H1 (cell line): ENCODE data around the gene KLHDC4. TPM values are rescaled to one million over a fixed set of nuclear protein-coding genes. Genes with fewer than 3 reads are reported as not detected.

Source experiments
- CTCF ChIA-PET: fragments of 300-600 bp; sonication (Branson Sonifier 250); formaldehyde crosslinking; loops from one replicate; lab custom pipeline; 2021; ENCODE audit not compliant: partially characterized antibody; lab: Charles Lee
- POLR2A ChIA-PET: fragments of 300-600 bp; sonication (Branson Sonifier 250); formaldehyde crosslinking; loops from one replicate; lab custom pipeline; 2021; ENCODE audit warnings: inconsistent platforms; ENCODE audit not compliant: partially characterized antibody; lab: Charles Lee
- DNase-seq, 2 experiments: peaks; one replicate each; pipeline versions ENCODE4 v3.0.0 to v3.0.0-alpha.2; 2010 to 2022; ENCODE audit warnings: low spot score in 2 of 2, low read depth in 1 of 2, mixed read lengths in 1 of 2
- FAIRE-seq: peaks from 2 replicates; lab custom pipeline; 2011; peaks lifted over from hg19 to GRCh38; lab: Jason Lieb, UNC
- H2AFZ ChIP-seq: 2 replicates; pipeline ENCODE4 v1.8.1; 2012; ENCODE audit warnings: low read length, inconsistent platforms
- H2AK5ac ChIP-seq: 2 replicates; pipeline ENCODE4 v1.6.1; 2013; ENCODE audit warnings: low read depth, low read length
- H2BK120ac ChIP-seq: replicated peaks from 2 replicates; pipeline ENCODE3; 2013; ENCODE audit warnings: low read depth, low read length, inconsistent platforms
- H2BK12ac ChIP-seq: 2 replicates; pipeline ENCODE4 v1.6.1; 2013; ENCODE audit warnings: low read depth, low read length
- H2BK15ac ChIP-seq: 2 replicates; pipeline ENCODE4 v1.6.1; 2013; ENCODE audit warnings: low read length
- H2BK20ac ChIP-seq: 2 replicates; pipeline ENCODE4 v1.6.1; 2013; ENCODE audit warnings: low read length
- H2BK5ac ChIP-seq: 2 replicates; pipeline ENCODE4 v1.6.1; 2013; ENCODE audit warnings: low read depth, low read length
- H3K14ac ChIP-seq: 2 replicates; pipeline ENCODE4 v1.6.1; 2013; ENCODE audit warnings: inconsistent platforms; ENCODE audit not compliant: insufficient read length
- H3K18ac ChIP-seq: 2 replicates; pipeline ENCODE4 v1.6.1; 2013; ENCODE audit warnings: low read length; ENCODE audit errors: extremely low read depth
- H3K23ac ChIP-seq: 2 replicates; pipeline ENCODE4 v1.6.1; 2013; ENCODE audit warnings: inconsistent platforms; ENCODE audit not compliant: insufficient read length
- H3K23me2 ChIP-seq: 2 replicates; pipeline ENCODE4 v1.6.1; 2013; ENCODE audit warnings: low read depth, low read length
- H3K27ac ChIP-seq: 2 replicates; pipeline ENCODE4 v1.6.1; 2011; ENCODE audit warnings: low read depth, low read length, inconsistent platforms
- H3K27me3 ChIP-seq, 4 experiments: replicated peaks in 1 of 4; 1 replicate in 1 of 4; 2 replicates in 3 of 4; pipeline versions ENCODE4 v1.6.1 to v1.8.1; 2011 to 2013; ENCODE audit warnings: low read length in 3 of 4, mild to moderate bottlenecking in 3 of 4, inconsistent platforms in 2 of 4, mixed read lengths in 2 of 4, moderate library complexity in 1 of 4; ENCODE audit not compliant: control insufficient read depth in 3 of 4, insufficient read depth in 3 of 4; ENCODE audit errors: extremely low read depth in 1 of 4
- H3K36me3 ChIP-seq, 4 experiments: 2 replicates each; pipeline versions ENCODE4 v1.6.1 to v1.8.1; 2011 to 2013; ENCODE audit warnings: mild to moderate bottlenecking in 4 of 4, low read length in 3 of 4, moderate library complexity in 2 of 4, control low read depth in 1 of 4, inconsistent platforms in 1 of 4; ENCODE audit not compliant: insufficient read depth in 4 of 4, control insufficient read depth in 2 of 4
- H3K4ac ChIP-seq: replicated peaks from 2 replicates; pipeline ENCODE3; 2013; ENCODE audit warnings: low read length, low read depth, mixed read lengths, inconsistent platforms; ENCODE audit not compliant: insufficient read length
- H3K4me1 ChIP-seq, 4 experiments: replicated peaks in 1 of 4; 1 replicate in 1 of 4; 2 replicates in 3 of 4; pipeline versions ENCODE4 v1.6.1 to v1.8.1; 2011 to 2013; ENCODE audit warnings: low read length in 3 of 4, inconsistent platforms in 2 of 4, mixed read lengths in 1 of 4; ENCODE audit not compliant: insufficient read depth in 4 of 4, control insufficient read depth in 3 of 4
- H3K4me2 ChIP-seq, 2 experiments: 2 replicates each; pipeline versions ENCODE4 v1.6.1 to v1.8.1; 2011 to 2013; ENCODE audit warnings: low read depth in 2 of 2, low read length in 2 of 2, control low read depth in 1 of 2, inconsistent platforms in 1 of 2, mild to moderate bottlenecking in 1 of 2; ENCODE audit not compliant: insufficient read depth in 1 of 2
- H3K4me3 ChIP-seq, 4 experiments: fragments of 200-600, 300-600 bp in 1 of 4; sonication (generic), shearing (Covaris generic), sonication (Bioruptor Twin) in 1 of 4; 2 replicates each; pipeline versions ENCODE4 v1.5.1 to v1.8.1; 2011 to 2016; ENCODE audit warnings: low read length in 4 of 4, low read depth in 3 of 4, control low read depth in 2 of 4, inconsistent platforms in 2 of 4, mild to moderate bottlenecking in 2 of 4, mixed read lengths in 1 of 4, moderate library complexity in 1 of 4; ENCODE audit not compliant: insufficient read depth in 2 of 4; ENCODE audit errors: extremely low read depth in 1 of 4
- H3K56ac ChIP-seq: replicated peaks from 2 replicates; pipeline ENCODE3; 2013; ENCODE audit warnings: low read depth, mild to moderate bottlenecking, mixed read lengths, low read length, inconsistent platforms; ENCODE audit not compliant: insufficient read length
- H3K79me1 ChIP-seq: 2 replicates; pipeline ENCODE4 v1.6.1; 2013; ENCODE audit warnings: low read depth, low read length, control low read depth
- H3K79me2 ChIP-seq, 2 experiments: 2 replicates each; pipeline versions ENCODE4 v1.6.1 to v1.8.1; 2012 to 2013; ENCODE audit warnings: low read length in 2 of 2, mild to moderate bottlenecking in 2 of 2, inconsistent platforms in 1 of 2; ENCODE audit not compliant: insufficient read depth in 2 of 2, control insufficient read depth in 1 of 2
- H3K9ac ChIP-seq, 4 experiments: replicated peaks in 1 of 4; 1 replicate in 1 of 4; 2 replicates in 3 of 4; pipeline versions ENCODE4 v1.6.1 to v1.8.1; 2011 to 2013; ENCODE audit warnings: low read depth in 3 of 4, low read length in 3 of 4, control low read depth in 2 of 4, mild to moderate bottlenecking in 2 of 4, moderate library complexity in 2 of 4, inconsistent platforms in 1 of 4; ENCODE audit errors: extremely low read depth in 1 of 4
- H3K9me3 ChIP-seq, 2 experiments: 2 replicates each; pipeline versions ENCODE4 v1.6.1 to v1.8.1; 2012 to 2013; ENCODE audit warnings: mild to moderate bottlenecking in 2 of 2, moderate library complexity in 2 of 2, control low read depth in 1 of 2, inconsistent platforms in 1 of 2, low read depth in 1 of 2, low read length in 1 of 2, mixed read lengths in 1 of 2; ENCODE audit not compliant: insufficient read depth in 2 of 2
- H4K20me1 ChIP-seq, 2 experiments: replicated peaks in 1 of 2; 2 replicates each; pipeline versions ENCODE3 to v1.8.1; 2011 to 2013; ENCODE audit warnings: inconsistent platforms in 2 of 2, low read length in 2 of 2, mild to moderate bottlenecking in 1 of 2; ENCODE audit not compliant: insufficient read depth in 2 of 2, control insufficient read depth in 1 of 2
- H4K5ac ChIP-seq: 2 replicates; pipeline ENCODE4 v1.6.1; 2013; ENCODE audit warnings: low read length, low read depth, mixed read lengths, inconsistent platforms; ENCODE audit not compliant: insufficient read length
- H4K8ac ChIP-seq: 2 replicates; pipeline ENCODE4 v1.8.0; 2013; ENCODE audit warnings: mild to moderate bottlenecking, moderate library complexity, low read length, inconsistent platforms; ENCODE audit not compliant: insufficient read depth; ENCODE audit errors: extremely low read depth
- H4K91ac ChIP-seq: replicated peaks from 2 replicates; pipeline ENCODE3; 2013; ENCODE audit warnings: low read length, mixed read lengths, inconsistent platforms; ENCODE audit not compliant: insufficient read length
- BACH1 ChIP-seq: IDR thresholded peaks from 2 replicates; pipeline ENCODE4 v1.6.1; 2012; ENCODE audit warnings: low read length, improper control_type of control experiment
- CTBP2 ChIP-seq: IDR thresholded peaks from 2 replicates; pipeline ENCODE4 v1.7.0; 2011; ENCODE audit warnings: borderline replicate concordance, mild to moderate bottlenecking, moderate library complexity, mixed read lengths, low read length; ENCODE audit not compliant: insufficient read depth, insufficient read length
- KDM4A ChIP-seq: IDR thresholded peaks from one replicate; pipeline ENCODE4 v1.7.1; 2012; ENCODE audit warnings: low read depth, mild to moderate bottlenecking, moderate library complexity, low read length, inconsistent platforms; ENCODE audit not compliant: severe bottlenecking
- RAD21 ChIP-seq, 2 experiments: IDR thresholded peaks in 1 of 2; conservative IDR thresholded peaks in 1 of 2; 2 replicates each; pipeline ENCODE4 v1.6.1; 2011; ENCODE audit warnings: low read depth in 2 of 2, low read length in 2 of 2, improper control_type of control experiment in 1 of 2, inconsistent platforms in 1 of 2, mild to moderate bottlenecking in 1 of 2, moderate library complexity in 1 of 2
- RFX5 ChIP-seq: IDR thresholded peaks from 2 replicates; pipeline ENCODE4 v1.6.1; 2011; ENCODE audit warnings: low read depth, low read length, improper control_type of control experiment, borderline replicate concordance
- SP4 ChIP-seq: IDR thresholded peaks from 2 replicates; pipeline ENCODE4 v1.6.1; 2012; ENCODE audit warnings: low read length, inconsistent platforms
- TAF7 ChIP-seq: optimal IDR thresholded peaks from 2 replicates; pipeline ENCODE3; 2011; ENCODE audit warnings: low read depth, mild to moderate bottlenecking, inconsistent platforms, low read length, moderate library complexity, borderline replicate concordance
- TBP ChIP-seq: IDR thresholded peaks from 2 replicates; pipeline ENCODE4 v1.6.1; 2011; ENCODE audit warnings: low read depth, low read length, improper control_type of control experiment
- WGBS, 2 experiments: shearing (Covaris generic) in 1 of 2; methylation state at CpG; one replicate each; pipeline versions ENCODE4 v1.1.6 to v1.1.7; 2013 to 2015; ENCODE audit warnings: low lambda C conversion rate in 2 of 2, mixed read lengths in 2 of 2, inconsistent platforms in 1 of 2, low coverage in 1 of 2, missing lambda C conversion rate in 1 of 2; ENCODE audit not compliant: insufficient replicate concordance in 2 of 2, insufficient coverage in 1 of 2, insufficient read length in 1 of 2; ENCODE audit errors: extremely low coverage in 1 of 2, missing lambda C conversion rate in 1 of 2; 5-methylcytosine and 5-hydroxymethylcytosine counted together
- polyA plus RNA-seq, 7 experiments: library from polyadenylated mRNA; depleted of rRNA in 3 of 7; stranded (reverse) in 5 of 7; unstranded in 2 of 7; fragments of >200 nt in 5 of 7; fragments of 200-250 nt in 2 of 7; gene quantifications; 1 replicate in 5 of 7; 2 replicates in 1 of 7; 4 replicates in 1 of 7; pipeline versions ENCODE4 v1.2.1 to v1.2.3, GENCODE V29; 2011 to 2013; ENCODE audit warnings: missing spikeins in 2 of 7, mixed read lengths in 2 of 7
- total RNA-seq: library from RNA; stranded (reverse); fragmentation: NEBNext Ultra II Directional; extraction: Animal tissue kit (Norgen Biotek cat#: 25700); gene quantifications from 2 replicates; pipeline ENCODE4 v1.2.1, GENCODE V29; 2021

The KLHDC4 gene
- total and polyA plus RNA-seq, 2 of the 8 experiments (the other 6 are each of a cell fraction or from before 2014, with no cell fraction given) = 23.7 to 63.9 TPM

DNA sequence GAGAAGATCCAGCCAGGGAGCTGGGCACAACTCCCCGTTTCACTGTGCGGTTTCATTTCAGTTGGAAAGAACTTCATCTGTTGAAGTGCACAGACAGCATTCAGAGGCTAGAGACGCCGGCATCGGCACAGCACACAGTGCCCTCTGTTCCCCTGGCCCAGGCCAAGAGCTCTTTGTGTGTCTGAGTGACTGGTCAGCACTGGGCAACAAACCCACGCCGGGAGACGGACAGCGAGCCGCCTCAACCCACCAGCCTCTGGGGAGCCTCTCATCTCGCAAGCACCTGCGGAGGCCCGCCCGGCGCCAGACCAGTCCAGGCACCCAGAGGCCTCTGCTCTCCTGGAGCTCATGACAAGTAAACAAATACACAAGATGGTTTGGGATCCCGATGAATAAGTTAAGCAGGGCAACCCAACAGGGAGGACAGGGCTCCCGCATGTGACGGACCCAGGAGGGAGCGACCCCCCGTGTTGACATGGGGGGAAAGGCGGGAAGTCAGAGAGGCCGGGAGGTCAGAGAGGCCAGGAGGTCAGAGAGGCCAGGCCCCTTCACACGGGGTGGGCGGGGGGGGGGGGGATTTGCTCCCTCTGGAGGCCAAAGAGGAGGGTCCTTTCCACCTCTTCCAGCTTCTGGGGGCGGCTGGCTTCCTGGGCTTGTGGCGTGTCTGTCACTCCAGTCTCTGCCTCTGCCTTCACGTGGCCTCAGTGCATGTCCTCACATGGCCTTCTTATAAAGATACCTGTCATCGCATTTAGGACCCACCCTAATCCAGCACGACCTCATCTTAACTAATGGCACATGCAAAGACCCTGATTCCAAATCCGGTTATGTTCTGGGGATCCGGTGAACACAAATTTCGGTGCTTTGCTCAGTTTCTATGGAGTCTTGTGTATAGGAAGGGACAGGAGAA, 25.8 kb upstream of the KLHDC4 start:
- H3K23me2 ChIP-seq = no peaks in the 10 kb centered on the region
- no peak overlapping the region for H2BK15ac ChIP-seq
- H3K4me2 ChIP-seq = no peak overlapping the region
- no peaks in the 10 kb centered on the region for H3K4me1 ChIP-seq
- no peak overlapping the region for H2BK5ac ChIP-seq
- no peak overlapping the region for H3K4me3 ChIP-seq
- no peak overlapping the region for H2AFZ ChIP-seq
- H3K4ac ChIP-seq = no peak overlapping the region
- H2BK20ac ChIP-seq = no peak overlapping the region
- no peak overlapping the region for H3K23ac ChIP-seq
- no peaks in the 10 kb centered on the region for H3K79me1 ChIP-seq
- CTCF ChIA-PET = interaction anchor here (0.6 to 4.6 kb wide), 20 partner anchors 10 to 165 kb away, joined by 3 to 44 read pairs (median 6); no protein-coding TSS in a partner anchor
- no peaks in the 10 kb centered on the region for H3K27me3 ChIP-seq
- H3K27ac ChIP-seq = no peak overlapping the region
- no peaks in the 10 kb centered on the region for H3K79me2 ChIP-seq
- FAIRE-seq (no peak), DNase-seq (no peak)
- no peak overlapping the region for H3K56ac ChIP-seq
- no peak overlapping the region for H4K91ac ChIP-seq
- H3K18ac ChIP-seq = no peak overlapping the region
- H4K8ac ChIP-seq = peak overlapping the region; percentile 68; the same call in 1 of the 2 replicates
- TF ChIP-seq CTBP2 = no peak
- TF ChIP-seq SP4 = no peak
- TF ChIP-seq TBP = no peak
- TF ChIP-seq RAD21 (IDR thresholded peaks at IDR 0.05 in 1 of 2, conservative IDR thresholded peaks at IDR 0.05 in 1 of 2; ENCODE audit: low read depth in 2 of 2, low read length in 2 of 2) = no peak
- TF ChIP-seq RFX5 = no peak
- no peak for TF ChIP-seq BACH1
- TF ChIP-seq TAF7 = no peak
- TF ChIP-seq KDM4A = no peak
- no peak overlapping the region for H3K9ac ChIP-seq
- H3K14ac ChIP-seq = no peak overlapping the region
- H3K9me3 ChIP-seq = no peaks in the 10 kb centered on the region
- no peak overlapping the region for H2BK120ac ChIP-seq
- POLR2A ChIA-PET = interaction anchor here (0.6 to 3.4 kb wide), 10 partner anchors 11 to 209 kb away, joined by 3 to 18 read pairs (median 3); partner anchors contain the start of gene BANP
- H2AK5ac ChIP-seq = no peak overlapping the region; the same call in 1 of the 2 replicates
- no peak overlapping the region for H2BK12ac ChIP-seq
- no peaks in the 10 kb centered on the region for H4K20me1 ChIP-seq
- H3K36me3 ChIP-seq = no peaks in the 10 kb centered on the region
- H4K5ac ChIP-seq = no peak overlapping the region
- WGBS, 2 experiments = 83% methylated on average over 25 of the region's 32 CpGs; no CpG with 5 or more reads in 1 of the 2 experiments
